Large intestine (tissue), 3 donors: ENCODE data around the gene MORN4. TPM values are rescaled to one million over a fixed set of nuclear protein-coding genes. Genes with fewer than 3 reads are reported as not detected.

ENCODE experiments used
- DNase-seq, 2 donors: peaks; one replicate each; pipeline versions ENCODE4 v3.0.0 to v3.0.0-alpha.2; 2013
- H3K27ac ChIP-seq: one replicate; pipeline ENCODE4 v1.5.1; 2013; ENCODE audit warnings: low read length
- H3K27me3 ChIP-seq: 2 replicates; pipeline ENCODE4 v1.6.1; 2013; ENCODE audit warnings: low read length; ENCODE audit not compliant: control insufficient read depth, insufficient read depth
- H3K36me3 ChIP-seq: 2 replicates; pipeline ENCODE4 v1.6.1; 2013; ENCODE audit warnings: low read length; ENCODE audit not compliant: control insufficient read depth, insufficient read depth
- H3K4me1 ChIP-seq: one replicate; pipeline ENCODE4 v1.6.1; 2013; ENCODE audit warnings: low read length; ENCODE audit not compliant: control insufficient read depth, insufficient read depth
- H3K4me3 ChIP-seq: one replicate; pipeline ENCODE4 v1.5.1; 2013; ENCODE audit warnings: low read length
- H3K9me3 ChIP-seq: one replicate; pipeline ENCODE4 v1.6.1; 2013; ENCODE audit warnings: mild to moderate bottlenecking, low read depth, low read length, moderate library complexity; ENCODE audit not compliant: control insufficient read depth
- WGBS: methylation state at CpG from one replicate; pipeline ENCODE4 v1.1.5; 2013; ENCODE audit warnings: low lambda C conversion rate; ENCODE audit not compliant: insufficient coverage; 5-methylcytosine and 5-hydroxymethylcytosine counted together
- polyA plus RNA-seq: library from polyadenylated mRNA; unstranded; fragments of 120-200 nt; gene quantifications from one replicate; pipeline ENCODE4 v1.2.1, GENCODE V29; 2013

MORN4 gene
- polyA plus RNA-seq, 1 donor = 18.7 TPM

DNA sequence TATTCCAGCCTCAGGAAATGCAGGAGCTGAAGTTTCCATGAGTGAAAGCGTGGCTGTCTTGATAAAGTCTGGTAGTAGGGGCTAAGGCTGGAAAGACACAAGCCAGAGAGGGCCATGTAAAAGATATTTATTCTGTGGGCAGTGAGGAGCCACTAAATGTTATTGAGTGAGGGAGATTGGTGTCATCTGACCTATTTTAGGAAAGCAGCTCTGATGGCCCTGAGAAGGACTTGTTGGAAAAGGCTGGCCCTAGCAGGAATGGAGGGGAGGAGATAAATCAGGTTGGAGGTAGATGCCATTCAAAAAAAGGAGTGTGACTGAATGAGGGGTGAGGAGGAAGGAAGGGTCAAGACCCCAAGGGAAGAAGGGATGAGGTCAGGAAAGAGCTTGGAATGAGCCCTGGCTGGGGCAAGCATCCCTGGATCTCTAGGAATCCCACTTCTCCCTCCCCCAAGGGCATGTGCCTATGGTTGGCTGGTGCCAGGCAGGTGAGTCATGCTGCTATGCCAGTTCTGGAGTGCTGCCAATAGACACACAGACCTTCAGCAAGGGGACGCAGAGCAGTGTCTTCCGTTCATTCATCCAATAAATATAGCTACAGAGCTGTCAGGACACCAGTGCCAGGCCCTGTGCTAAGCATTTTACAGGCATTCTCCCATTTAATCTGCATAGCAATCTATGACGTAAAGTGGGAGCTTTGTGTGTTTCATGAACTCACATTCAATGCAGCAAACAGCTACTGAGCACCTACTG is 58.8 kb downstream of the MORN4 start:
- DNase-seq = peak in 1 of 2 donors; percentile 23
- Histone ChIP-seq H3K36me3 (no peaks in the 10 kb centered on the region), H3K9me3 (no peaks in the 10 kb centered on the region), H3K27me3 (peaks cover 12% of the 10 kb centered on the region), H3K27ac (no peak overlapping the region), H3K4me1 (peaks cover 5% of the 10 kb centered on the region), H3K4me3 (no peak overlapping the region)
- WGBS = no CpG with 5 or more reads among the region's 4 CpGs

GRCh38 chr10:97573672-97574071 is 59.6 kb downstream of the MORN4 start:
- peaks cover 9% of the 10 kb centered on the region for H3K27me3 ChIP-seq
- no peaks in the 10 kb centered on the region for H3K9me3 ChIP-seq
- DNase-seq = no peak
- H3K27ac ChIP-seq = no peak overlapping the region
- no peak overlapping the region for H3K4me3 ChIP-seq
- H3K36me3 ChIP-seq = no peaks in the 10 kb centered on the region
- H3K4me1 ChIP-seq = peaks cover 5% of the 10 kb centered on the region
- WGBS = no CpG with 5 or more reads among the region's 2 CpGs

GRCh38 chr10:97573021-97573420 is 60.3 kb downstream of the MORN4 start:
- Histone ChIP-seq H3K27me3 (peaks cover 3% of the 10 kb centered on the region), H3K4me1 (peaks cover 5% of the 10 kb centered on the region), H3K4me3 (no peak overlapping the region), H3K9me3 (no peaks in the 10 kb centered on the region), H3K27ac (no peak overlapping the region), H3K36me3 (no peaks in the 10 kb centered on the region)
- no CpG with 5 or more reads among the region's 2 CpGs for WGBS
- no peak for DNase-seq

DNA sequence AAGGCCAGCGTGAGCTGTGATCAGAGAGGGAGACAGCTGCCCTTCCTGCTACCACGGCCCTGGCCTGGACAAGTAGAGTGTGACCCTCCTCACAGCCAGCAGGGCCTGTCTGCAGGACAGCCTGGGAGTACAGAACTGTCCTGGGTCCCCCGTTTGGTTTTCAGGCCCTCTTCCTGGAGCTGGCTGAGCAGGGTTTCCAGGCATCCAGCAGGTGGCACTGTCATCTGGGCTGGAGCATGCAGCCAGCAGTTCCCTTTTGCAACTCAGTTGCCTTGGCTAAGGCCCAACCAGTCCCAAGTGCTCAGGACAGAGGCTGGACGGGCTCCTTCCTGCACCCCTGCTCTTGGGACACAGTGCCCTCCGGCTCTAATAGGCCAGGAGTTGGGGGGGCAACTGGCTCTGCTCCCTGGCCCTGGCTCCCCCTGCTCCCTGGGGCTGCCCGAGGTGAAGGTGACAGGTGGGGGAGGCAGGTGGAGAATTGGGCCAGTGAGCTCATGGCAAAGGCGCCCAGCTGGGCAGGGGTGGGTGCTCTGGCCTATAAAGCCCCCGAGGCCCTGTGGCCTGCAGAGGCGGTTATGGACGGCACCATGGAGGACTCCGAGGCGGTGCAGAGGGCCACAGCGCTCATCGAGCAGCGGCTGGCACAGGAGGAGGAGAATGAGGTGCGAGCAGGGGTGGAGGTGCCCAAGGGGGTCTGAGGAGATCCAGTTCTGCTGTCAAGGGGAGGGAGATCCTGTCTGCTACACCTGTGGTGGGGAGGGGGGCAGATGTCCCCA is 60.9 kb downstream of the MORN4 start, which contains the start of gene ANKRD2:
Gene ANKRD2 (plus strand): TSS at position 566 of the 776 bp plus-strand sequence. CDS start 10 bp downstream, at position 576.
- no peak within 1 kb of the TSS for H3K4me3 ChIP-seq
- no peaks in the 10 kb centered on the region for H3K27me3 ChIP-seq
- H3K9me3 ChIP-seq = no peaks in the 10 kb centered on the region
- H3K4me1 ChIP-seq = peaks cover 5% of the 10 kb centered on the region
- DNase-seq = peak; percentile 69
- no CpG with 5 or more reads among the region's 16 CpGs for WGBS
- no peaks in the 10 kb centered on the region for H3K36me3 ChIP-seq
- H3K27ac ChIP-seq = no peak within 1 kb of the TSS

- Histone ChIP-seq H3K36me3 (no peaks in the 10 kb centered on the region), H3K27ac (no peak overlapping the region), H3K4me1 (peaks cover 5% of the 10 kb centered on the region), H3K4me3 (no peak overlapping the region), H3K9me3 (no peaks in the 10 kb centered on the region), H3K27me3 (no peaks in the 10 kb centered on the region)
- no CpG with 5 or more reads among the region's 3 CpGs for WGBS
- peak; percentile 27 to 49 for DNase-seq
Observed at GRCh38 chr10:97571622-97572021, 61.7 kb downstream of the MORN4 start.

GRCh38 chr10:97570789-97571471 is 62.4 kb downstream of the MORN4 start:
- Histone ChIP-seq H3K27me3 (no peaks in the 10 kb centered on the region), H3K9me3 (no peaks in the 10 kb centered on the region), H3K36me3 (no peaks in the 10 kb centered on the region), H3K4me3 (no peak overlapping the region), H3K4me1 (peaks cover 5% of the 10 kb centered on the region), H3K27ac (no peak overlapping the region)
- DNase-seq = no peak
- no CpG with 5 or more reads among the region's 5 CpGs for WGBS

GRCh38 chr10:97570146-97570788 is 63.0 kb downstream of the MORN4 start:
- WGBS = no CpG with 5 or more reads among the region's 33 CpGs
- no peak overlapping the region for H3K27ac ChIP-seq
- H3K4me3 ChIP-seq = no peak overlapping the region
- no peak for DNase-seq
- H3K9me3 ChIP-seq = no peaks in the 10 kb centered on the region
- no peaks in the 10 kb centered on the region for H3K27me3 ChIP-seq
- no peaks in the 10 kb centered on the region for H3K36me3 ChIP-seq
- peaks cover 5% of the 10 kb centered on the region for H3K4me1 ChIP-seq

DNA sequence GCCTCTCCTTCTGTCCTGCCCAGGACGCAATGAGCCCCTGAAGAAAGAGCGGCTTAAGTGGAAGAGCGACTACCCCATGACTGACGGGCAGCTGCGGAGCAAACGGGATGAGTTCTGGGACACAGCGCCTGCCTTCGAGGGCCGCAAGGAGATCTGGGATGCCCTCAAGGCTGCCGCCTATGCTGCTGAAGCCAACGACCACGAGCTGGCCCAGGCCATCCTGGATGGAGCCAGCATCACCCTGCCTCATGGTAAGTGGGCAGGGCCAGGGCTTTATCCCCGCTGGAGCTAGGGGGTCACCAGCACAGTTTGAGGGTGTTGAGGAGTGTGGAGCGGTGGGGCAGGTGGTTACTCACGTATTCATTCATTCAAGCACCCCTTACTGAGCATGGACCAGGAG is 65.4 kb downstream of the MORN4 start:
- H3K27ac ChIP-seq = no peak overlapping the region
- H3K4me1 ChIP-seq = peaks cover 5% of the 10 kb centered on the region
- H3K9me3 ChIP-seq = no peaks in the 10 kb centered on the region
- no CpG with 5 or more reads among the region's 15 CpGs for WGBS
- no peak for DNase-seq
- no peaks in the 10 kb centered on the region for H3K27me3 ChIP-seq
- no peak overlapping the region for H3K4me3 ChIP-seq
- H3K36me3 ChIP-seq = no peaks in the 10 kb centered on the region

- H3K27me3 ChIP-seq = no peaks in the 10 kb centered on the region
- no peaks in the 10 kb centered on the region for H3K36me3 ChIP-seq
- no peaks in the 10 kb centered on the region for H3K9me3 ChIP-seq
- H3K4me1 ChIP-seq = no peaks in the 10 kb centered on the region
- no CpG with 5 or more reads among the region's 2 CpGs for WGBS
- H3K27ac ChIP-seq = no peak overlapping the region
- no peak for DNase-seq
- H3K4me3 ChIP-seq = no peak overlapping the region
Observed at GRCh38 chr10:97566336-97566996, 66.8 kb downstream of the MORN4 start.
